Measurements from ENCODE around the gene GUCA1C.
A peak's percentile ranks its signal among the peaks of the same experiment; 100 is the strongest.

DNA sequence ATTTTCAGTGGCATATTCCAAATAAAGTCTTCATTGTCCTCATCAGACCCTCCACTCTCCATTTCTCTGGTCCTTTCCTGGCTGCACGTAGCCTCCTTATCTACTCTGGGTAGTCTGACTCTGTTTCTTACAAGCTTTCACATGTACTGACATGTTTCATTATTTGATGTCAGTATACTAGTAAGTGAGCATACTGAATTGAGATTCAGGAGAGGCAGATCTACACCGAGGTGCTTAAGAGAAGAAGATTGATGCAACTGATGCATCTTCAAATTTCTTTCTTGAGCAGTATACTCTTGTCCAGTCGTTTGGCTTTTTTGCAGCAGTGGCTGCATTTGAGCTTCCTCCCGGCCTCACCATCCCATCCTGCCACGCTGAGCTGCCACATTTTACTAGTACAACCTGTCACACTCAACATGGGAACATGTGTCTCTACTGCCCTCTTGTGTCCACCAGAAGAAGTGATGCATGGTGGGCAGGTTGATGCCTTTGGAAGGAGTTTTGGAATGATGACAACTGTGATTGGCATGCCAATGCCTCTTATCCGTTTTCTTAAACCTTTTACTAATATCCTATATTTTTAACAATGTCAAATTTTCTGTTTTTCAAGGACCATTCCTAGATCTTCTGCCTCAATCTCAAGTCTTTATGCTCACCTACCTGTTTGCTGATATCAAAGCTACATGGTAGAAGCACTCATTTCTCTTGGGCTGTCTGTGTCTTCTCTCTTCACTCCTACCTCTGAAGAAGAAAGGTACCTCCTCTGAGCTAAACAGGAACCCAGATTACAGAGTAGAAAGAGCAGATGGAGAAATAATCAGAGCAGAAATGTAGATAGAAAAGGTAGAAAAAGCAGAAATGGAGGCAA, 38.7 kb downstream of the GUCA1C start:
- TF ChIP-seq, protein P1, sequence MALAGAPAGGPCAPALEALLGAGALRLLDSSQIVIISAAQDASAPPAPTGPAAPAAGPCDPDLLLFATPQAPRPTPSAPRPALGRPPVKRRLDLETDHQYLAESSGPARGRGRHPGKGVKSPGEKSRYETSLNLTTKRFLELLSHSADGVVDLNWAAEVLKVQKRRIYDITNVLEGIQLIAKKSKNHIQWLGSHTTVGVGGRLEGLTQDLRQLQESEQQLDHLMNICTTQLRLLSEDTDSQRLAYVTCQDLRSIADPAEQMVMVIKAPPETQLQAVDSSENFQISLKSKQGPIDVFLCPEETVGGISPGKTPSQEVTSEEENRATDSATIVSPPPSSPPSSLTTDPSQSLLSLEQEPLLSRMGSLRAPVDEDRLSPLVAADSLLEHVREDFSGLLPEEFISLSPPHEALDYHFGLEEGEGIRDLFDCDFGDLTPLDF (CRISPR knock-in tag; IDR thresholded peaks at IDR 0.05) = no peak
- TF ChIP-seq, protein P2, sequence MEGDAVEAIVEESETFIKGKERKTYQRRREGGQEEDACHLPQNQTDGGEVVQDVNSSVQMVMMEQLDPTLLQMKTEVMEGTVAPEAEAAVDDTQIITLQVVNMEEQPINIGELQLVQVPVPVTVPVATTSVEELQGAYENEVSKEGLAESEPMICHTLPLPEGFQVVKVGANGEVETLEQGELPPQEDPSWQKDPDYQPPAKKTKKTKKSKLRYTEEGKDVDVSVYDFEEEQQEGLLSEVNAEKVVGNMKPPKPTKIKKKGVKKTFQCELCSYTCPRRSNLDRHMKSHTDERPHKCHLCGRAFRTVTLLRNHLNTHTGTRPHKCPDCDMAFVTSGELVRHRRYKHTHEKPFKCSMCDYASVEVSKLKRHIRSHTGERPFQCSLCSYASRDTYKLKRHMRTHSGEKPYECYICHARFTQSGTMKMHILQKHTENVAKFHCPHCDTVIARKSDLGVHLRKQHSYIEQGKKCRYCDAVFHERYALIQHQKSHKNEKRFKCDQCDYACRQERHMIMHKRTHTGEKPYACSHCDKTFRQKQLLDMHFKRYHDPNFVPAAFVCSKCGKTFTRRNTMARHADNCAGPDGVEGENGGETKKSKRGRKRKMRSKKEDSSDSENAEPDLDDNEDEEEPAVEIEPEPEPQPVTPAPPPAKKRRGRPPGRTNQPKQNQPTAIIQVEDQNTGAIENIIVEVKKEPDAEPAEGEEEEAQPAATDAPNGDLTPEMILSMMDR (IDR thresholded peaks at IDR 0.05) = peak; percentile 81
- TF ChIP-seq, protein P3, sequence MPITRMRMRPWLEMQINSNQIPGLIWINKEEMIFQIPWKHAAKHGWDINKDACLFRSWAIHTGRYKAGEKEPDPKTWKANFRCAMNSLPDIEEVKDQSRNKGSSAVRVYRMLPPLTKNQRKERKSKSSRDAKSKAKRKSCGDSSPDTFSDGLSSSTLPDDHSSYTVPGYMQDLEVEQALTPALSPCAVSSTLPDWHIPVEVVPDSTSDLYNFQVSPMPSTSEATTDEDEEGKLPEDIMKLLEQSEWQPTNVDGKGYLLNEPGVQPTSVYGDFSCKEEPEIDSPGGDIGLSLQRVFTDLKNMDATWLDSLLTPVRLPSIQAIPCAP (CRISPR knock-in tag; IDR thresholded peaks at IDR 0.05) = no peak
- TF ChIP-seq CREB1 (CRISPR knock-in tag; IDR thresholded peaks at IDR 0.05) = no peak
- TF ChIP-seq, protein P4, sequence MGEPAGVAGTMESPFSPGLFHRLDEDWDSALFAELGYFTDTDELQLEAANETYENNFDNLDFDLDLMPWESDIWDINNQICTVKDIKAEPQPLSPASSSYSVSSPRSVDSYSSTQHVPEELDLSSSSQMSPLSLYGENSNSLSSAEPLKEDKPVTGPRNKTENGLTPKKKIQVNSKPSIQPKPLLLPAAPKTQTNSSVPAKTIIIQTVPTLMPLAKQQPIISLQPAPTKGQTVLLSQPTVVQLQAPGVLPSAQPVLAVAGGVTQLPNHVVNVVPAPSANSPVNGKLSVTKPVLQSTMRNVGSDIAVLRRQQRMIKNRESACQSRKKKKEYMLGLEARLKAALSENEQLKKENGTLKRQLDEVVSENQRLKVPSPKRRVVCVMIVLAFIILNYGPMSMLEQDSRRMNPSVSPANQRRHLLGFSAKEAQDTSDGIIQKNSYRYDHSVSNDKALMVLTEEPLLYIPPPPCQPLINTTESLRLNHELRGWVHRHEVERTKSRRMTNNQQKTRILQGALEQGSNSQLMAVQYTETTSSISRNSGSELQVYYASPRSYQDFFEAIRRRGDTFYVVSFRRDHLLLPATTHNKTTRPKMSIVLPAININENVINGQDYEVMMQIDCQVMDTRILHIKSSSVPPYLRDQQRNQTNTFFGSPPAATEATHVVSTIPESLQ (CRISPR knock-in tag; IDR thresholded peaks at IDR 0.05) = no peak
- TF ChIP-seq TEAD4 (CRISPR knock-in tag; IDR thresholded peaks at IDR 0.05) = no peak

All from WTC11 (cell line).